Activated naive CD8-positive, alpha-beta T cell (primary cell): ENCODE data around the gene PLBD2.

Experiments
- H3K27ac Mint-ChIP-seq: one replicate; pipeline ENCODE4 v1.8.0; 2021; ENCODE audit warnings: mixed read lengths
- H3K27me3 Mint-ChIP-seq: one replicate; pipeline ENCODE4 v1.8.0; 2021; ENCODE audit warnings: mixed read lengths
- H3K36me3 Mint-ChIP-seq: one replicate; pipeline ENCODE4 v1.8.0; 2021; ENCODE audit warnings: mixed read lengths
- H3K4me1 Mint-ChIP-seq: one replicate; pipeline ENCODE4 v1.8.0; 2021; ENCODE audit warnings: low read depth, mixed read lengths
- H3K4me3 Mint-ChIP-seq: one replicate; pipeline ENCODE4 v1.8.0; 2021; ENCODE audit warnings: mild to moderate bottlenecking, mixed read lengths
- H3K9me3 Mint-ChIP-seq: one replicate; pipeline ENCODE4 v1.8.0; 2021; ENCODE audit warnings: low read depth, mixed read lengths

The PLBD2 gene

GRCh38 chr12:113358381-113359132, at the start of gene PLBD2:
TSS of gene PLBD2 (plus strand) at chr12:113358587. CDS start at chr12:113358601, 14 bp downstream.
- Mint-ChIP-seq H3K27ac (peak within 1 kb of the TSS; percentile 85), H3K4me1 (peaks cover 17% of the 10 kb centered on the region), H3K36me3 (no peaks in the 10 kb centered on the region), H3K9me3 (no peaks in the 10 kb centered on the region), H3K27me3 (no peaks in the 10 kb centered on the region), H3K4me3 (peak within 1 kb of the TSS; percentile 93)

DNA sequence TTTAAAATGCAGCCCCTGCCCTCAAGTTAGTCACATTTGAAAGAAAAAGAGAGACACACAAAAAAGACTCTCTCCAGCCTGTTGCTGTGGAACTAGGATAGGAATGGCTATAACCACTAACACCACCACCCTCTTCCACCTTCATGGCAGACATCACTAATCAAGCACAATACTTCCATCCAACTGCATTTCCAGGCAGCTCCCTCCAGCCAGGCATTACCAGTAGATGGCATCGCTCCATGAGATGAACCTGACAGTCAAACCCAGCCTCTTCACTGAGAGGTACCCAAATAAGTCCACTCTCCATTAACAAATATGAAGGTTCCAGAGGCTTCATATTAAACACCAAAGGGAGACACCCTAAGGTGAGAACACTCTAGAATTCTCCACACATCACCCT, 47.9 kb upstream of the PLBD2 start:
- H3K4me1 Mint-ChIP-seq: peaks cover 2% of the 10 kb centered on the region
- no peaks in the 10 kb centered on the region for H3K9me3 Mint-ChIP-seq
- H3K27ac Mint-ChIP-seq: peak overlapping the region; percentile 38
- peaks cover 7% of the 10 kb centered on the region for H3K36me3 Mint-ChIP-seq
- no peak overlapping the region for H3K4me3 Mint-ChIP-seq
- H3K27me3 Mint-ChIP-seq: no peaks in the 10 kb centered on the region

DNA sequence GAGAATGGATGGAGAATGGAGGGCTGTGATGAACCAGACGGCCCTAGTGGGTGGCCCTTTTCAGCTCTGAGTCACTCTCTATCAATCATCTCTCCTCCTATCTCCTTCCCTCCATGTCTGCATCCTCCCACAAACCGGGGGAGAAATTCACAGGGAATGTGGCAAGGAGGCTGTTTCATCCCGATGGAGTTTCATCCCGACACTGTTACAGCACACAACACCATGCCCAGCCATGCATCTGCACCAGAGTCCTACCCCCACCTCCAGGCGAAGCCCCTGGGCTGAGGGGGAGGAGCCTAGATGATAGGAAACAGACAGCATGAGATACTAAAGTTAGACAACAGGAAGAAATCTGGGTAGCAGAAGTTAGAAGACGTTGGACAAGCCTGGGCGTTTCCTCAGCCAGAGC, 44.3 kb upstream of the PLBD2 start:
- Mint-ChIP-seq H3K27ac (no peak overlapping the region), H3K36me3 (peaks cover 8% of the 10 kb centered on the region), H3K4me1 (peaks cover 2% of the 10 kb centered on the region)

GRCh38 chr12:113315358-113315757, 43.0 kb upstream of the PLBD2 start:
- Mint-ChIP-seq H3K4me3 (no peak overlapping the region), H3K9me3 (no peaks in the 10 kb centered on the region), H3K4me1 (peaks cover 2% of the 10 kb centered on the region), H3K27me3 (no peaks in the 10 kb centered on the region), H3K36me3 (peaks cover 10% of the 10 kb centered on the region), H3K27ac (no peak overlapping the region)

More for the DNA sequence above, 44.3 kb upstream of the PLBD2 start:
- Mint-ChIP-seq H3K27me3 (no peaks in the 10 kb centered on the region), H3K9me3 (no peaks in the 10 kb centered on the region), H3K4me3 (no peak overlapping the region)

DNA sequence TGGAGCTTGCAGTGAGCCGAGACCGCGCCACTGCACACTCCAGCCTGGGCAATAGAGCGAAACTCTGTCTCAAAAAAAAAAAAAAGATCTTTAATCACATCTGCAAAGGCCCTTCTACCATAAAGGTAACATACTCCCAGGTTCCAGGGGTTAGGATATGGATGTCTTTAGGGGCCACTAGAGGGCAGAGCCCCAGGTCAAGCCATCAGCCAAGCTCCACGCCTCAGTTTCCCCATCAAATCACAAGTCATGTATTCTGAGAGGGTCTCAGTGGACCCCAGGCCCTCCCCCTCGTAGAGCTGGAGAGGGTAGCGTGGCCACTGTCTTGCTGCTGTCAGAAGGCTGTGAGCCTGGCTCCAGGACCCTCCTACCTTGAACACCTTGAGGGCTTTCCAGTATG, 42.2 kb upstream of the PLBD2 start:
- Mint-ChIP-seq H3K4me3 (no peak overlapping the region), H3K4me1 (peaks cover 2% of the 10 kb centered on the region), H3K27ac (no peak overlapping the region), H3K36me3 (peaks cover 7% of the 10 kb centered on the region), H3K9me3 (no peaks in the 10 kb centered on the region), H3K27me3 (no peaks in the 10 kb centered on the region)

GRCh38 chr12:113317122-113317521, 41.3 kb upstream of the PLBD2 start:
- Mint-ChIP-seq H3K4me1 (peaks cover 2% of the 10 kb centered on the region), H3K27me3 (no peaks in the 10 kb centered on the region), H3K9me3 (no peaks in the 10 kb centered on the region), H3K4me3 (no peak overlapping the region), H3K27ac (no peak overlapping the region), H3K36me3 (peaks cover 7% of the 10 kb centered on the region)

DNA sequence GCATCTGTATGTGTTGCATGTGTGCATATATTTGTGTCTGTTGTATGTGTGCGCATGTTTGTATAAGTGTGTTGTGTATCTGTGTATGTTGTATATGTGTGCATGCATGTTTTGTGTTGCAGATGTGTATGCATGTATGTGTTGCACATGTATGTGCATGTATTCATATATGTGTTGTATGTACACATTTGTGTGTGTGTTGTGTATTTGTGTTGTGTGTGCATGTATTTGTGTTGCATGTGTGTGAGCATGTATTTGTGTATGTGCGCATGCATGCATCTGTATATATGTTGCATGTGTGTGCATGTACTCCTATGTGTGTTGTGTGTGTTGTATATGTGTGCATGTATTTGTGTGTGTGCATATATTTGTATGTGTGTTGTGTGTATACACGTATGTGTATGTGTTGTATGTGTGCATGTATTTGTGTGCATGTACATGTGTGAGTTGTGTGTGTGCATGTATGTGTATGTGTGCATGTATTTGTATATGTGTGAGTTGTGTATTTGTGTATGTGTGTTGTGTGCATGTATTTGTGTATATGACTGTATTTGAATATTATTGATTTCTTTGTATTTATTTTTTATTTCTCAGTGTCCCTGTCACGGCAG, 40.2 kb upstream of the PLBD2 start:
- Mint-ChIP-seq H3K4me3 (no peak overlapping the region), H3K27me3 (no peaks in the 10 kb centered on the region), H3K27ac (no peak overlapping the region), H3K36me3 (peaks cover 7% of the 10 kb centered on the region), H3K4me1 (peaks cover 7% of the 10 kb centered on the region), H3K9me3 (no peaks in the 10 kb centered on the region)

- H3K4me3 Mint-ChIP-seq: no peak overlapping the region
- peaks cover 7% of the 10 kb centered on the region for H3K36me3 Mint-ChIP-seq
- H3K9me3 Mint-ChIP-seq: no peaks in the 10 kb centered on the region
- H3K4me1 Mint-ChIP-seq: peaks cover 9% of the 10 kb centered on the region
- H3K27ac Mint-ChIP-seq: no peak overlapping the region
- H3K27me3 Mint-ChIP-seq: no peaks in the 10 kb centered on the region
Measured at GRCh38 chr12:113318900-113319628, 39.3 kb upstream of the PLBD2 start.

DNA sequence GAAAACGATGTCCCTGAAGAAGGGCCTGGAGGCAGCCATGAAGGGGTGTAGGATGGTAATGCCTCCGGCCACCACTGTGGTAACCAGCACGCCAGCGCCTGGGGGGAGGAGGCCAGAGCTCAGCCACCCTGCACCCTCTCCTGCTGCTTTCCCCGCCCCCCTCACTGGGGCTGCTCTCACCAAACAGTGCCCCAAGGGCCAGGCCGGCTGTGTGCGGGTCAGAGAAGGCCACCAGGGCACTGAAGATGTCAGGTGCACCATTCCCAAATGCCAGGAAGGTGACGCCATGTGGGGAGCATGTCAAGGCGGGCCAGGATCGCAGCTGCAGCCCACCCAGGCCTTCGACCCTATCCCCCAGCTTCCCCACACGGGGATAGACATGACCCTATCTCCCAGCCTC, 38.0 kb upstream of the PLBD2 start:
- Mint-ChIP-seq H3K27me3 (no peaks in the 10 kb centered on the region), H3K4me1 (peaks cover 11% of the 10 kb centered on the region), H3K36me3 (peaks cover 7% of the 10 kb centered on the region), H3K27ac (no peak overlapping the region), H3K4me3 (no peak overlapping the region), H3K9me3 (no peaks in the 10 kb centered on the region)

- Mint-ChIP-seq H3K36me3 (peaks cover 7% of the 10 kb centered on the region), H3K27ac (peak overlapping the region; percentile 34), H3K27me3 (no peaks in the 10 kb centered on the region)
Measured at GRCh38 chr12:113322343-113322742, 36.0 kb upstream of the PLBD2 start.

DNA sequence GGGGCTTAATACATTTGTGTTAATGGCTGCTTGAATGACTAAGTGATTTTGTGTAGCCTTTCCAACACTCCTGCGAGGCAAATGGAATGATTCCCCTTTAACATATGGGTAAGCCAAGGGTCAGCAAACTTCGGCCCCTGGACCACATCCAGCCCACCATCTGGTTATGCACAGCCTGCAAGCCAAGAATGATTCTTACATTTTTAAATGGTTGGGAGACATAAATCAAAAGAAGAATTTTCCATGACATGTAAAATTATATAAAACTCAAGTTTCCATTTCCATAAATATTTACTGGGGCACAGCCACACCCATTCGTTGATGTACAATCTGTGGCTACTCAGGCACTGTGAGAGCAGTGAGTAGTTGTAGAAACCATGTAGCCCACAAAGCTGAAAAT, 32.5 kb upstream of the PLBD2 start:
- Mint-ChIP-seq H3K4me1 (peaks cover 41% of the 10 kb centered on the region), H3K9me3 (no peaks in the 10 kb centered on the region), H3K27me3 (no peaks in the 10 kb centered on the region), H3K36me3 (no peaks in the 10 kb centered on the region), H3K4me3 (no peak overlapping the region), H3K27ac (peak overlapping the region; percentile 16)

More at GRCh38 chr12:113322343-113322742, 36.0 kb upstream of the PLBD2 start:
- Mint-ChIP-seq H3K9me3 (no peaks in the 10 kb centered on the region), H3K4me3 (no peak overlapping the region), H3K4me1 (peaks cover 16% of the 10 kb centered on the region)

GRCh38 chr12:113326775-113327395, 31.5 kb upstream of the PLBD2 start:
- Mint-ChIP-seq H3K4me1 (peaks cover 46% of the 10 kb centered on the region), H3K4me3 (no peak overlapping the region), H3K27me3 (no peaks in the 10 kb centered on the region), H3K36me3 (peaks cover 2% of the 10 kb centered on the region), H3K27ac (peak overlapping the region; percentile 52), H3K9me3 (no peaks in the 10 kb centered on the region)

- Mint-ChIP-seq H3K4me1 (peaks cover 54% of the 10 kb centered on the region), H3K36me3 (peaks cover 3% of the 10 kb centered on the region), H3K9me3 (no peaks in the 10 kb centered on the region), H3K4me3 (no peak overlapping the region), H3K27ac (peak overlapping the region; percentile 28), H3K27me3 (no peaks in the 10 kb centered on the region)
Measured at GRCh38 chr12:113328368-113328889, 30.0 kb upstream of the PLBD2 start.

DNA sequence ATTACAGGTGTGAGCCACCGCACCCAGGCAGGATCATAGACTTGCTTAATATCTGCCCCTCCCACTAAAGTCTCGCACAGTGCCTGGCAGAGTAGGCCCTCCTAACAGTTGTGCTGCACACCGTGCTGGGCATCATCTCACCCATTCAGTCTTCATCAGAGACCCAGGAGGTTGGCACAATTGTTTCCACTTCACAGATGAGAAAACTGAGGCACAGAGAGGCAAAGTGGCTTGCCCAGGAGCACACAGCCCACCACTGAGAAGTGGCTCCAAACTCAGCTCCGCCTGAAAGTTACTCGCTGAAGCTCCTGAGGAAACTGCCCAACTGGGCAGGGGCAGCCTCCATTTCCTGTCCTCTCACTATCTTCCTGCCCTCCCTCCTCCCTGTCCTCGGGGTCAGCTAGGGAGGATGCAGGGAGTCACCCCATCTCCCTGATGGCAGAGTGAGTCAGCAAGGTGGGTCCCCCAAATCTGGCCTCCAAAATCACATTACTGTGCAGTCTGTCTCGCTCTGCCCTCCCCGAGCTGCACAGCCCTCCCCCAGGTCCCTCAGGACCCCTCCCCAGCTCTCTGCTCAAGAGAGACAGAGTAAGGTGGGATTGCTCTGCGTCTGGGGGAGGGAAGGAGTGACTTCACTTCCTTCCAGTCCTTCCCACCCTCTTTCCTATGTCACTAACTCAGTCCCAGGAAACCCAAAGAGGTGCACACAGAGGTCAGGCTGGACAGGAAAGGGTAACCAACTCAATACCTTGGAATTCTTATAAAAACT, 29.2 kb upstream of the PLBD2 start:
- Mint-ChIP-seq H3K4me1 (peaks cover 58% of the 10 kb centered on the region), H3K36me3 (peaks cover 3% of the 10 kb centered on the region), H3K27me3 (no peaks in the 10 kb centered on the region), H3K27ac (peak overlapping the region; percentile 41), H3K9me3 (no peaks in the 10 kb centered on the region), H3K4me3 (no peak overlapping the region)
